Ascending aorta (tissue), 2 donors: ENCODE data around the gene DARS2. TPM values are rescaled to one million over a fixed set of nuclear protein-coding genes. Genes with fewer than 3 reads are reported as not detected.
"Not testable (repeated sequence)": the region's sequence is repeated elsewhere in the genome, so short reads cannot be mapped to it uniquely, and the experiment has no call there.

Experiments
- DNase-seq, 2 donors: peaks; one replicate each; pipeline ENCODE4 v3.0.0-alpha.2; 2019; ENCODE audit warnings: low spot score in 2 of 2
- H3K27ac ChIP-seq, 2 donors: fragments of 200-600 bp; sonication (generic); one replicate each; pipeline ENCODE4 v1.5.1; 2016 to 2017; ENCODE audit warnings: mild to moderate bottlenecking in 1 of 2
- H3K27me3 ChIP-seq: fragments of 200-600 bp; sonication (generic); one replicate; pipeline ENCODE4 v1.5.1; 2017
- H3K36me3 ChIP-seq, 2 donors: fragments of 200-600 bp; sonication (generic); one replicate each; pipeline ENCODE4 v1.5.1; 2016
- H3K4me1 ChIP-seq, 2 donors: fragments of 200-600 bp; sonication (generic); one replicate each; pipeline ENCODE4 v1.5.1; 2016 to 2017; ENCODE audit warnings: mild to moderate bottlenecking in 1 of 2
- H3K4me3 ChIP-seq, 2 donors: fragments of 200-600 bp; sonication (generic); one replicate each; pipeline ENCODE4 v1.5.1; 2016 to 2017; ENCODE audit warnings: mild to moderate bottlenecking in 1 of 2
- H3K9me3 ChIP-seq, 2 donors: fragments of 200-600 bp; sonication (generic); one replicate each; pipeline ENCODE4 v1.5.1; 2016
- intact Hi-C: fragments of 100-400 bp; cut with DNase I; formaldehyde crosslinking; loops from one replicate; pipeline ENCODE4 v1.15.1; 2023
- total RNA-seq: library from RNA; depleted of rRNA; stranded (reverse); fragments of >200 nt; gene quantifications from one replicate; pipeline ENCODE4 v1.1.0, GENCODE V29; 2016
- TF ChIP-seq, protein P1 (sequence below), 3 experiments: fragments of 200-600 bp in 2 of 3; fragments of 450-650 bp in 1 of 3; sonication (generic) in 2 of 3; IDR thresholded peaks; one replicate each; pipeline ENCODE4 v1.5.1; 2016 to 2019; ENCODE audit warnings: antibody characterized with exemption in 3 of 3, mild to moderate bottlenecking in 1 of 3, moderate library complexity in 1 of 3

Gene DARS2
- total RNA-seq, 1 donor from 2014 or later = 12.1 TPM

DNA sequence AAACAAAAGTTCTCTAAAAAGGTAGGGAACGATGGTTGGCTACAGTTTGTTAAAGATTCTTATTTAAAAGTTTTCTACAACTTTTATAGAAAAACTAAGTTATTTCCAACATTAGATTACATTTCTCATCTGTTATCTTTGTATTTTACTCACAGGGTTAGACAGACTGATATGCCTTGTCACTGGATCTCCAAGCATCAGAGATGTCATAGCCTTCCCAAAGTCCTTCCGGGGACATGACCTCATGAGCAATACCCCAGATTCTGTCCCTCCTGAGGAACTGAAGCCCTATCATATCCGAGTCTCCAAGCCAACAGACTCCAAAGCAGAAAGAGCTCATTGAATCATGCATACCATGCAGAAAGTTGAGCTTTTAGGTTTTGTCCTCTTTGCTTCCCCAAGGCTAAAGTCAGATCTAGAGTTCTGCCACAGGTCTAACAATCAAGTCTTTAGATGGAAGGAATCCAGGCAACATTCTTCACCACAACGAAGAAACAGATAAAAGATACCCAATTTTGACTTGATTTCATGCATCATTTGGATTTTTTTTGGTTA is 33.0 kb downstream of the DARS2 start:
- no peaks in the 10 kb centered on the region for H3K9me3 ChIP-seq
- H3K4me3 ChIP-seq = no peak overlapping the region
- H3K36me3 ChIP-seq = peaks cover 29 to 71% of the 10 kb centered on the region in 2 donors
- no peaks in the 10 kb centered on the region for H3K4me1 ChIP-seq
- H3K27ac ChIP-seq = no peak overlapping the region
- H3K27me3 ChIP-seq = no peaks in the 10 kb centered on the region
- TF ChIP-seq, protein P1, sequence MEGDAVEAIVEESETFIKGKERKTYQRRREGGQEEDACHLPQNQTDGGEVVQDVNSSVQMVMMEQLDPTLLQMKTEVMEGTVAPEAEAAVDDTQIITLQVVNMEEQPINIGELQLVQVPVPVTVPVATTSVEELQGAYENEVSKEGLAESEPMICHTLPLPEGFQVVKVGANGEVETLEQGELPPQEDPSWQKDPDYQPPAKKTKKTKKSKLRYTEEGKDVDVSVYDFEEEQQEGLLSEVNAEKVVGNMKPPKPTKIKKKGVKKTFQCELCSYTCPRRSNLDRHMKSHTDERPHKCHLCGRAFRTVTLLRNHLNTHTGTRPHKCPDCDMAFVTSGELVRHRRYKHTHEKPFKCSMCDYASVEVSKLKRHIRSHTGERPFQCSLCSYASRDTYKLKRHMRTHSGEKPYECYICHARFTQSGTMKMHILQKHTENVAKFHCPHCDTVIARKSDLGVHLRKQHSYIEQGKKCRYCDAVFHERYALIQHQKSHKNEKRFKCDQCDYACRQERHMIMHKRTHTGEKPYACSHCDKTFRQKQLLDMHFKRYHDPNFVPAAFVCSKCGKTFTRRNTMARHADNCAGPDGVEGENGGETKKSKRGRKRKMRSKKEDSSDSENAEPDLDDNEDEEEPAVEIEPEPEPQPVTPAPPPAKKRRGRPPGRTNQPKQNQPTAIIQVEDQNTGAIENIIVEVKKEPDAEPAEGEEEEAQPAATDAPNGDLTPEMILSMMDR (IDR thresholded peaks at IDR 0.05) = no peak
- no peak for DNase-seq
- intact Hi-C loops = no loop called here

DNA sequence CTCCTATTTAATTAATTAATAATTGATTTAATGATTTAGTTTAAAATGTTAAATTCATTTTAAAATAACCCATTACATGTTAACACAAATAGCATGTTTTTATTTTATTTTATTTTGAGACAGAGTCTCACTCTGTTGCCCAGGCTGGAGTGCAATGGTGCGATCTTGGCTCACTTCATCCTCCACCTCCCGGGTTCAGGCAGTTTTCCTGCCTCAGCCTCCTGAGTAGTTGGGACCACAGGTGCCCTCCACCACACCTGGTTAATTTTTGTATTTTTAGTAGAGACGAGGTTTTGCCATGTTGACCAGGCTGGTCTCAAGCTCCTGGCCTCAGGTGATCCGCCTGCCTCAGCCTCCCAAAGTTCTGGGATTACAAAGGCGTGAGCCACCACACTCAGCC is 35.1 kb downstream of the DARS2 start:
- H3K27ac ChIP-seq, H3K4me3 ChIP-seq, H3K9me3 ChIP-seq, intact Hi-C loops, DNase-seq, H3K4me1 ChIP-seq, H3K27me3 ChIP-seq: not testable (repeated sequence)
- H3K36me3 ChIP-seq = peaks cover 44 to 80% of the 10 kb centered on the region in 2 donors

DNA sequence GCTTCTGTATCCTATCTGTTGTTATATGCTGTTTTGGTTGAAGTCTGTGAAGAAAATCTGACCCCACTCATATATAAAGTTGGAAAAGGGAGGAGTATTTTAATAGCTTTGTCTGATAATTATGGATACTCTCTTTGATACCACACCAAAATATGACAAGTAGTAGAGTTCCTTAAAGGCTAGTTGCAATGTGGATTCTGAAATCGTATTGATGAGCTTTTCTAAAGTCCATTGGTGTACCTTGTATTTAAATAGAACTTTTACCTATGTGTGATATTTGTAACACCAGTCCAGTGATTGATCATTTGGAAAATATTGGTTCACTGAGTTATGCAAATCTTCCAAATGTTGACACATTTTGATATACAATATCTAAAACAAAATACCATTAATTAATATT is 35.6 kb downstream of the DARS2 start:
- peaks cover 49 to 85% of the 10 kb centered on the region in 2 donors for H3K36me3 ChIP-seq
- TF ChIP-seq, protein P1 (IDR thresholded peaks at IDR 0.05) = no peak
- intact Hi-C loops = loop anchor here (10.0 kb wide), 1 partner anchor 1165 kb away; the partner anchor contains the start of gene MRPS14
- DNase-seq = no peak
- H3K27me3 ChIP-seq = no peaks in the 10 kb centered on the region
- H3K4me1 ChIP-seq = no peaks in the 10 kb centered on the region
- no peak overlapping the region for H3K4me3 ChIP-seq
- no peaks in the 10 kb centered on the region for H3K9me3 ChIP-seq
- H3K27ac ChIP-seq = no peak overlapping the region

DNA sequence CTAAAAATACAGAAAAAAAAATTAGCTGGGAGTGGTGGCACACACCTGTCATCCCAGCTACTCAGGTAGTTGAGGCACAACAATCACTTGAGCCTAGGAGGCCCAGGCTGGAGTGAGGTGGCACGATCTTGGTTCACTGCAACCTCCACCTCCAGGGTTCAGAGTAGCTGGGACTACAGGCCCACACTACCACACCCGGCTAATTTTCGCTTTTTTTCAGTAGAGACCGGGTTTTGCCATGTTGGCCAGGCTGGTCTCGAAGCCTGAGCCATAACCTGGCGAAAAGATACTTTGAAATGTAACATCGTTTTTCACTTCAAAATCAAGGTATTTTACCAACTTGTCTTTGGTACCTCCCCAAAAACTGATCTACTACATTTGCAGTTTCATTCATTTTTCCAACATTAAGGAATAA is 37.3 kb downstream of the DARS2 start:
- TF ChIP-seq, protein P1 (IDR thresholded peaks at IDR 0.05) = no peak

DNA sequence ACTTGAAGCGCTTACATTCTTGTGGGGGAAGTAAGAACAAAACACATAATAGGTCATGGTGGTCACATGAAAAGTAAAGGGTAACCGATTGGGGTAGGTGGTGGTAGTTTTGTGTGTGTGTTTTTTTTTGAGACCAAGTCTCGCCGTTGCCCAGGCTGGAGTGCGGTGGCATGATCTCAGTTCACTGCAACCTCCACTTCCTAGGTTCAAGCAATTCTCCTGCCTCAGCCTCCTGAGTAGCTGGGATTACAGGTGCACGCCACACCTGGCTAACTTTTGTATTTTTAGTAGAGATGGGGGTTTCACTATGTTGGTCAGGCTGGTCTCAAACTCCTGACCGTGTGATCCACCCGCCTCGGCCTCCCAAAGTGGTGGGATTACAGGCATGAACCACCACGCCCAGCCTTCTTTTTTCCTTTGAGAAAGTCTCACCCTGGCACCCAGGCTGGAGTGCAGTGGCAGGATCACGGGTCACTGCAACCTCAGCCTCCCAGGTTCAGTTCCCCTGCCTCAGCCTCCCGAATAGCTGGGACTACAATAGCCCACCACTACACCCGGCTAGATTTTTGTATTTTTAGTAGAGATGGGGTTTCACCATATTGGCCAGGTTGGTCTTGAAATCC is 37.8 kb downstream of the DARS2 start:
- not testable (repeated sequence) for H3K4me1 ChIP-seq, DNase-seq, H3K27me3 ChIP-seq, H3K4me3 ChIP-seq, H3K9me3 ChIP-seq, H3K27ac ChIP-seq
- intact Hi-C loops = loop anchor here (10.0 kb wide), 1 partner anchor 1163 kb away; the partner anchor contains the start of gene MRPS14
- H3K36me3 ChIP-seq = peaks cover 42 to 82% of the 10 kb centered on the region in 2 donors

More for the DNA sequence above, 37.3 kb downstream of the DARS2 start:
- H3K4me3 ChIP-seq = no peak overlapping the region
- DNase-seq = no peak
- H3K36me3 ChIP-seq = peaks cover 46 to 87% of the 10 kb centered on the region in 2 donors
- intact Hi-C loops = loop anchor here (10.0 kb wide), 1 partner anchor 1163 kb away; the partner anchor contains the start of gene MRPS14
- H3K27ac ChIP-seq = no peak overlapping the region
- no peaks in the 10 kb centered on the region for H3K27me3 ChIP-seq
- H3K4me1 ChIP-seq = peaks cover 0 to 3% of the 10 kb centered on the region in 2 donors
- no peaks in the 10 kb centered on the region for H3K9me3 ChIP-seq

DNA sequence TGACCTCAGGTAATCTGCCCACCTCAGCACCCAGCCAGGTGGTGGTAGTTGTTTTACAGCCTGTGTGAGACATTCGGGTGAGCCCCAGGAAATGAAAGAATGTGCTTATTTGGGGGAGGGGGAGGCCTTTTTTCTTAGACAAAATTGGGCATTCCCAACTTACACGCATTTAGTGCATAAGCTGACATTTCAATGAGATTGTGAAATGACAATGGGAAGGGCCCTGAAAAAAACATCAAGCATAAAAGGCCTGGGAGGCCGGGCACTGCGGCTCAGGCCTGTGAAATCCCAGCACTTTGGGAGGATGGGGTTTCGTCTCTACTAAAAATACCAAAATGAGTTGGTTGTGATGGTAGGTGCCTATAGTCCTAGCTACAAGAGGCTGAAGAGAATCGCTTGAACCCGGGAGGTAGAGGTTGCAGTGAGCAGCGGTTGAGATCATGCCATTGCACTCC is 38.3 kb downstream of the DARS2 start:
- H3K27me3 ChIP-seq = no peaks in the 10 kb centered on the region
- H3K27ac ChIP-seq = no peak overlapping the region
- no peaks in the 10 kb centered on the region for H3K9me3 ChIP-seq
- no peak for DNase-seq
- TF ChIP-seq, protein P1 (IDR thresholded peaks at IDR 0.05) = no peak
- H3K36me3 ChIP-seq = peaks cover 42 to 76% of the 10 kb centered on the region in 2 donors
- peaks cover 0 to 10% of the 10 kb centered on the region in 2 donors for H3K4me1 ChIP-seq
- intact Hi-C loops = loop anchor here (10.0 kb wide), 1 partner anchor 1162 kb away; the partner anchor contains the start of gene MRPS14
- H3K4me3 ChIP-seq = no peak overlapping the region
